EH (cell line): ENCODE data around the gene GALNT6.

Experiments used
- DNase-seq: peaks from one replicate; pipeline ENCODE4 v3.0.0-alpha.2; 2015; ENCODE audit warnings: low read depth

GALNT6 gene

DNA sequence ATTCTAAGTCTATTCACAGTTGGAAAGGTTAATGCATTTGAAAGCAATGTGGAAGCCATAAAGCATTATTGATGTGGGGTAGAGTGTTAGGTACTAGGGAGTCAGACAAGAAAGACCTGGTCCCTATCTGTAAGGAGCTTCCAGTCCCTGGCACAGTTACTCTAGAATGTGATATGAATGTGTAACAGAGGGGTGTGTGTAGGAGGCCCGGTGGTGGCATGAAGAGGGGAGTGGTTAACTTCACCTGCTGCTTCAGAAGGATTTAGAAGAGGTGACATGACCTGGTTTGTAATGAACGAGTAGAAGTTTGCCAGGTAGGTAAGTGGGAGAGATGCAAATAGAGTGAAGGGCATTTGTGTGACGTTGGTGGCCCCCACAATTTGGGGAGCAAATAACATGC is 15.1 kb upstream of the GALNT6 start:
- DNase-seq, result no peak

DNA sequence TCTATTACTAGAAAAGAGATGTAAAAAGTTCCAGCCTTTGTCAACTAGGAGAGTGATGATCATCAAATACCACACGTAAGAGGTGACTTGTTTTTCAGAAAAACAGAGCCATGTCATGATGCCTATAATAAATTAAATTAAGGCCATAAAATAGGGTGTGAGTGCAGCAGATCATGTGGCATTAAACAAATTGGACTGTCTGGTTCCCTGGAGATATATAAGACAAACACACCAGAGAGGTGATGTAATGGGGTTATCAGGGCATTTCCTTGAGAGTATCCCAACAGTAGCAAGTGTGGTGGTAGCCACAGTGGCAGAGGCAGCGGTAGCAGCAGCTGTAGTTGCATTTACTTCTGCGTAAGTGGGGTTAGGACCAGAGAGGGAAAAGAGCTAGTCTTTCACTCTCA is 14.6 kb upstream of the GALNT6 start:
- no peak for DNase-seq

DNA sequence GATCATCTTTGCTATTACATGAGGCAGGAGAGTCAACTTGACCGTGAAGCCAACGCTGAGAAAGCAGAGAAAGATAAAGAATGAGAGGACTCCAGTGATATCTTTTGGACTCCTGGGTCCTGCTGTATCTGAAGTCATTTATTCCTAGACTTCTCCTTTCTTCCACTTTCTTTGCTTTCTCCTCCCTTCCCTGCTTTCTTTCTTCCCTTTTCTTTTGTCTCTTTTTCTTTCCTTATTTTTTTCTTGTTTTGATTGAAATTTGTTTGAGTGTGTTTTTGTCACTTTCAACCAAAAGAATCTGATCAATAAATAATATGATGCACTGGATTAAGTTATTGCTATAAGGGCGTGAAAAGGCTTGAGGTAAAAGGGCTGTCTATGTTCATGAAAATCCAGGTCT is 13.4 kb upstream of the GALNT6 start:
- DNase-seq, result no peak

DNA sequence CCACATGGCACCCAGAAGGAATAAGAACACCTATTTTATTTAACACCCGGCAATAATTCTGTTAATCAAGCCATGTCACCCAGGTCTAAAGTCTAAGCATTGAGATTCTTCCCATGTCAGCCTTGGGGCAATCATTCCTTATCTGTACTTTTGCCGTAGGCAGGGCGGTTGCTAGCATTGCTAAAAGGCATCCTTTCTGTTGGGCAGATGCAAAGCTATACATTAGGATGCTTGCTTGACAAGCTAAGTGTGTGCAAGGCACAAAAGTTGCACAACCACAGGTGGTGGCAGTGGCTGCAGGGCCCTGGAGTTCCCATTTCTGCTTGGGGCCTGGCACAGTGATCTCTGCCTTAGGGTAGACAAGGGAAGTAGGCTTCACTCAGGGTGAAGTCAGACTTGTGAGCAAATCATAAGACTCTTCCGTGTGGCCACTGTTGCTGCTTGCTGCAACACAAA is 12.5 kb upstream of the GALNT6 start:
- no peak for DNase-seq

DNA sequence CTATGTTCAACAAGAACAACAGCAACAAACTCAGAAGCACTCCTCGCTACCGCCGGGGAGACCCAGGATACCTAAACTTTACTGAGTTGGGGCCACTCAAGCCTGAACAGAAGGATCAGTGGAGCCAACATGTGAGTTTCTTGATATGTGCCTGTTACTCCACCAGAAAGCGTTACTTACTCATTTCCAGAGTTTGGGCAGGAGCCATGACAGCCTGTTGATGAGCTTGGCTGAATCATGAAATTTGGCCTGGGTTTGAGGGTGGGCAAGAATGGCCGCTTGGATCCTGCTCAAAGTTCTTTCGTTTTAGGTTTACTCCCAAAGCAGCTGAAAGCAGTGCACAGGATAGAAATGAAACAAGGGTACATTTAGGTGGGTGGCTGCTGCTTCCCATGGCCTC is 12.0 kb upstream of the GALNT6 start:
- no peak for DNase-seq

DNA sequence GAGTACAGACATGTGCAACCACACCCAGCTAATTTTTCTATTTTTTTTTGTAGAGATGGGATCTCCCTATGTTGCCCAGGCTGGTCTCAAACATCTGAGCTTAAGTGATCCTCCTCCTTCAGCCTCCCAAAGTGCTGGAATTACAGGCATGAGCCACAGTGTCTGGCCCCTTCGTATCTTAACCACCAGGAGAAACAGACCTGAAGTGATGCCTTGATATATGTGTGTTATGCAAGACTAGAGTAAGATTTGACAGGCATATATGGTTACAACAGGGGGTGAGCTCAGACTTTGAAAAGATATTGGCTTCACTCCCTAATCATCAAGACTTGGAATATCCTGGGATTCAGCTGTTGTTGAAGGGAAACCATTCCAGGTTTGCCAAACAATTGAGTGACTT is 10.7 kb upstream of the GALNT6 start:
- DNase-seq, result no peak

DNA sequence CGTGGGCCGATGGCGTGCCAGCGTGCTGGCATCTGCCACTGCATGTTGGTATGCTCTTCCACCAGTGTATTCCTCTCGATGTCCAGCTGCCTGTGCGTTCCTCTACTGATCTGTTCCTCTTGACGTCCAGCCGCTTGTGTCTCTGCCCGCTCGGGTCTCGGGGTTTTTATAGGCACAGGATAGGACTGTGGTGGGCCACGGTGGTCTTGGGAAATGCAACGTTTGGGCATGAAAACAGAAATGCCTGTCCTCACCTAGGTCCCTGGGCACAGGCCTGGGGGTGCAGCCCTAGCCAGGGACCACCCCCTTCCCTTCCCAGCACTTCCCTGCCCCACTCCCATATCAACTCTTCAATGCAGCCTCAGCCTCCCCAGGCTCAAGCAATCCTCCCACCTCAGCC is 10.3 kb upstream of the GALNT6 start:
- no peak for DNase-seq

DNA sequence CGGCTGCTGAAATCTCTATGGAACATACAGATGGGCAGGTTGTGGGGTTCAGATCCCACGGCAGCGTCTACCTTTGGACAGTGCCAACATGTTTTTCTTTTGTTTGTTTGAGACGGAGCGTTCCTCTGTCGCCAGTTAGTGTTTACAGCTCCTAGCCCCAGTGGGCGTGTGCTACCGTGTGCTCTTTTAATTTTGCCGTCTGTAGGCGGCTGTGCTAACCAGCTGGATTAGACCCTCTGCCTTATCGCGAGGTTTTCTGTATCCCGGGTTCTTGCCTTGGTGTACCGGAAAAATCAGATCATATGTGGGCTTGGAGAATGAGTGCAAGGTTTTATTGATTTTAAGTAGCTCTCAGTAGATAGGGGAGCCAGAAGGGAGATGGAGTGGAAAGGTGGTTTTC is 9.8 kb upstream of the GALNT6 start:
- no peak for DNase-seq

DNA sequence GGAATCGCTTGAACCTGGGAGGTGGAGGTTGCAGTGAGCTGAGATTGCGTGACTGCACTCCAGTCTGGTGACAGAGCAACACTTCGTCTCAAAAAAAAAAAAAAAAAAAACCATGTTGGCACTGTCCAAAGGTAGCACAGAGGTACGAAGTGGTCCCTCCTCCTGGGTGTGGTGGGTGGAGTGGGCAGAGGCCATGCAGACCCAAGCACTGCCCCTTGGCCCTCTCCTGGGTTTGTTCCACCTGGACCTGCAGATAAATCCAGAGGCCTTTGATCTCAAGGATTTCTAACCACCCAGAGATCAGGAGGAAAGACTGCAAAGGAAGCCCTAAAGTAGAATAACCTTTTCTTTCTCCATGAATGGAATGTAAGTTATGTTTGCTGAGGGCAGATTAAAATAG is 8.7 kb upstream of the GALNT6 start:
- no peak for DNase-seq

DNA sequence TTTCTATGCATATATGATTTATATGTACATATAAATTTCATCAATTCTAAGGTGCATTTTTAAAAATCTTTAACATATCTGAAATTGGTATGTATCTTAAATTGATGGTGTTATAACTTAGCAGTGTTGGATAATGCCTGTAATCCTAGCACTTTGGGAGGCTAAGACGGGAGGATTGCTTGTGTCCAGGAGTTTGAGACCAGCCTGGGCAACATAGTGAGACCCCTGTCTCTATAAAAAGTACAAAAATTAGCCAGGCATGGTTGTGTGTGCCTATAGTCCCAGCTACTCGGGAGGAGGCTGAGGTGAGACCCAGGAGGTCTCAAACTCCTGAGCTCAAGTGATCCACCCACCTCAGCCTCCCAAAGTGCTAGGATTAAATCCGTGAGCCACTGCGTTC is 6.5 kb upstream of the GALNT6 start:
- DNase-seq, result no peak

DNA sequence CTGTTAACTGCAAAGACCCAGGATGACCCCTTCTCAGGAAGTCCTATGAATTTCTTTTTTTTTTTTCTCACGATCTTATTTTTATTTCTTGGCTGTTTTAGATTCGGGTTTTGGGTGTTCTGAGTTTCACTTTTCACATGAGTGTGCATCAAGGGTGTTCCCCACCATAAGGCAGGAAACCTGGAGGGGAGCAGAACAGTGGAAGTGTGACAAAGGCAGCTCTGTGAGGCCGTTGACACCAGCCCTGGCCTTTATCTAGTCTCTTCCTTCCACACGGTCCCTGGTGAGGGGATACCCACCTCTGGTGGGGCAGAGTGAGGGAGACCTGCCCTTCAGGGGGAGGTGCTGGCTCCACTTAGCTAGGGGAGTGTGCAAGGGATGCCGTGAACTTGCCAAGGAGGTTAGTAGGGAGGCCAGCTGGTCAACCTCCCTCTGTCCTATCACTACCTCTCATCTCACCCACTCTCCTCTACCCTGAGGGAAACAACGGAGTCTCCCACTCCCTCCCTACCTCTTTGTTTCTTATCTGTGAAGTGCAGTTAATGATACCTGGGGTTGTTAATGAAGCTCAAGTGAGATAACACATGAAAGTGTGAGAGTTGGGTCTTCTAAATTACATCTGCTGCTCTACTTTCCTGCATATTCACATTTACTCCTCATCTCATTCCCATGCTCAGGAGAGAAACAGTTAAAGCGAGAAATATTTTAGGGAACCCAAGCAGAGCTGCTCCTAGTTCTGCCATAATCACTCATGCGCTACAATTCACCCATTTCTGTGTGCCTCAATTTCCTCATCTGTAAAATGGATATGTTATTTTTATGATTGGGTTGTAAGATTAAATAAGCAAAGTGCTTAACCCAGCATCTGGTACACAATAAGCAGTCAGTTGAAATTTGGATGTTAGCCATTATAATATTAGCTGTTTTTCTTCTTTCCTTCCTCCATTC is 4.4 kb upstream of the GALNT6 start:
- DNase-seq, result no peak

DNA sequence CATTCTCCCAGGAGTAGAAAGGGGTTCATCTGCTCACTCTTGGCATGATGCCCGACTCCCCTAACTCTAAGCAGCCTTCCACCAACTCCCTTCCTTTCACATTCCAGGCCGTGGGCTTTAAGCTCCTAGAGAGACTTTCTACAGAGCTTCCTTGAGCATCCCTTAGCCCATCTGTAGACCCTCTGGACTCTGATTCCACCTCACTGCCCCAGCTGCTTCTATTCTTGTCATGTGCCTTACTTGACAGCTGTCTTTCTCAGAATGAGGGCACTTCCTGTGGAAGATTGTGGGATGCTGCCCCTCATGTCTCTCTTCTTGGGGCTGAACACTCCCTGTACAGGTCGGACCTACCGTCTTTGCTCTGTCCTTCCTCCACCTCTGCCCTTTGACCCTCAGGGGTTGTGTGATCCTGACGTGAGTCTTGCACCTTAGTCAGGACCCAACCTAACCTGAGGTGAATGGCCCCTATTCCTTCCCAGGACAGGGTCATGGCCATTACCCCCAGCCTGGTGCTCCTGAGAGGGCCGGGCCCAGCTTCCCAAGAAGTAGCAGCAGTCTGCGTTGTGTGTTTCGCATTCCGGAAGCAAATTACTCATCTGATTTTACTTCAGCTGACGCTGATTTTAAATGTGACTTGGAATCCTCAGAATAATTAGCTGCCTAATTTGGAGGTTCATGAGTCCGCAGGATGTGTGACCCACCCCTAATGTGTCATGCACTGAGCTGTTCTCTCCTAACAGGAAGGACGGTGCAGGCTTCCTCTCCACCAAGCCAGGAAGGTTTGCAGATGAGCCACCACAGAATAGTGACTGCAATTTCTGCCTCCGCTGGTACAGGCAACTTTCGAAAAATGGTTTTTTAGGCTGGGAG is 2.7 kb upstream of the GALNT6 start:
- peak; percentile 99 for DNase-seq

DNA sequence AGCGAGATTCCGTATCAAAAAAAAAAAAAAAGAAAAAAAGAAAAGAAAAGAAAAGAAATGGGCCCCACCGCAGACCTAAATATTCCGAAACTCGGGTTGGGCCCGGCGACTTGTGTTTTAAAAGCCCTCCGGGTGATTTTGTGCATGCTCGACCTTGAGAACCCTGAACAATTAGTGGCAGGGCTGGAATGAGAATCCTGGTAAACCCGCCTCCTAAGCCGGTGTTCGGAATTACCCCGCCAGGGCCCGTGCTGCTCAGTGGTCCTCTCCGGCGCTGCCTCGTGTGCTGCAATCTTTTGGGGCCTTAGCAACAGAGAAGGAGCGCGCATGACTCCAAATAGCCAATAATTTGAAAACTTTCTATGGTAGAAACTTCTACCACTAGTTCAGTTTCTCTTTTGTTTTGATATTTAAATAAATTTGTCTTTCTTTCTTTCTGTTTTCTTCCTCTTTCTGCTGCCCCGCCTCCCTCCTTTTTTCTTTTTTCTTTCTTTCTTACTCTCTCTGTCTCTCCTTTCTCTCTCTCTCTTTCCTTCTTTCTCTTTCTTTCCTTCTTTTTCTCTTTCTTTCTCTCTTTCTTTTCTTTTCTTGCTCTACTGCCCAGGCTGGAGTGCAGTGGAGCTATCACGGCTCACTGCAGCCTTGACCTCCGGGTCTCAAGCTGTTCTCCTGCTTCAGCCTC is 1.5 kb upstream of the GALNT6 start:
- DNase-seq, result peak; percentile 88

DNA sequence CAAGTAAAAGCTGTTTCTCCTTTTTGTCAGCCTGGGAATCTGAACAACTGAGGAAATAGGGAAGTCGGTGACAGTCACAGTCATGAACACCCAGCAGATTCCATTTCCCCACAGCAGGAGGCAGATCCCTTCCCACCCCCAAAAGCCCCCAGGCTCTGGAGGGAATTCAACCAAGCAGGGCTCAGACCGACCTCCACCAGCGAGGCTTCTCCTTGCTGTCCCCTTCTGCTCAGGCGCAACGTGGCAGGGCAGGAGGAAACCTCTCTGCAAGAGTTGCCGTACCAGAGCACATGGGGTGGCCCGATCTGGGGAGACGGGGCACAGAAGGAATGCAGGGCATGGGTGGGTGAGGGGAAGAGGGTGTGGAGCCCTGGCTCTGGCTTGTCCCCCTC is 319 bp downstream of the GALNT6 start:
- peak; percentile 72 for DNase-seq

DNA sequence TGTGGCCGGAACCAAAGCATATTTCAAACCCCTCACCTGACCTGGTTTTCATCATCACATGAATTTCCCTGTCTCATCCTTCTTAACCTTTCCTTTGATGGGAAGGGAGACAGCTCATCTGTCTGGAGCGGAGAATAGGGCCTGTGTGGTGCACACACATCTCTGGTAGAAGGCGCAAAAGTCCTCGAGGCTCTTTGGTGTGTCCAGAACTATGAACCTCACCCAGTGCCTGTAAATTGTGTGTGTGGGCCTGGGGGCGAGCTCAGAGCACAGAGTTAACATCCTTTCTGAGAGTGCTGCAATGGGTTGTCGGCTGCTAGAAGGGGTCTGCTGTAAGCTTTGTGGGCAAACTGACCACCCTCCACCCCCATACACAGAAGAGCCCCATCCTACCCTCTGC is 749 bp downstream of the GALNT6 start:
- no peak for DNase-seq

DNA sequence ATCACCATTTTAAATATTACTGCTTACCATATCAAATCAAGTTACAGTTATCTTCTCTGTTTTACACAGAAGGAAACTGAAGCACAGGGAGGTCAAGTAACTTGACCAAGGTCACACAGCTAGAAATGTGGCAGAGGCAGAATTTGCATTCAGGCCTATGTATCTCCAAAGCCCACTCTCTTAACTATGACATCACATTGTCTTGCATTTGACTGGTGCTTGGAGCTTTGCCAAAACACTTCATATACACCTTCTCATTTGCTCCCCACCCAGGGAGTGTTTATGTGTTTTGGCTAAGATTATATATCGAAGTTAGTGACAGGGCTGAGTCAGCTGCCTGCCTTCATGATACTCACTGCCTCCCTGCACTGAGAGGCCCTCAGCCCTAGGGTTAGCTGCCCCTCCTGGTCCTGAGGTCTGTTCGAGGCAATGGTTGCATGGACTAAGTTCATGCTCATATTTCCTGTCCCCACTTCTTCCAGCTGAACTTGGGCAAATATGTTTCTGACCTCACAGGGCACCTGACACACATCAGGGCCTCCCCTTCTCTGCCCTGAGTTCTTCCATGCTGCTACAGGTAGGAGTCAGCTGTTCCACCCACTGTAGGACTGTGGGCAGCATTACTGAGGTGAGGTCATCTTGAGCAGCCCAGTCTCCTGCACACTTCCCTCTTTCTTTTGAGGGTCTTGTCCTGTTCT is 1.8 kb downstream of the GALNT6 start:
- DNase-seq, result peak; percentile 70

DNA sequence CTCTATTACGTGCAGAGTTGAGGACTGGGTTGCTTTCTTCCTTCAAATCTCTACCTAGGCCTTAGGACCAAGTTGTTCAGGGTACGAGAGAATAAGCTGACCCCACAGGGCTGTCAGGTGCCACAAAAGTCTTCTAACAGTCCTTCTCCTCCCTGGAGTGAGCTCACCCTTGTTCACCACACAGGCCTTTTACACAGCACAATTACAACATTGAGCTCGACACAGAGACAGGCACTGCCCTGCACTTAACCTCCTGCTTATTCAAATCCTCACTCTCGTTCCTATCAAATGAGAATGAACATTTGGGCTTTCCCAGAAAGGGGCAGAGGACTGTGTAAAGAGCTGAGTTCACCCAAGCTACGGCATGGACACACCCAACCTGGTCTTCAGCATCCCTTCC is 2.4 kb downstream of the GALNT6 start:
- DNase-seq, result no peak

DNA sequence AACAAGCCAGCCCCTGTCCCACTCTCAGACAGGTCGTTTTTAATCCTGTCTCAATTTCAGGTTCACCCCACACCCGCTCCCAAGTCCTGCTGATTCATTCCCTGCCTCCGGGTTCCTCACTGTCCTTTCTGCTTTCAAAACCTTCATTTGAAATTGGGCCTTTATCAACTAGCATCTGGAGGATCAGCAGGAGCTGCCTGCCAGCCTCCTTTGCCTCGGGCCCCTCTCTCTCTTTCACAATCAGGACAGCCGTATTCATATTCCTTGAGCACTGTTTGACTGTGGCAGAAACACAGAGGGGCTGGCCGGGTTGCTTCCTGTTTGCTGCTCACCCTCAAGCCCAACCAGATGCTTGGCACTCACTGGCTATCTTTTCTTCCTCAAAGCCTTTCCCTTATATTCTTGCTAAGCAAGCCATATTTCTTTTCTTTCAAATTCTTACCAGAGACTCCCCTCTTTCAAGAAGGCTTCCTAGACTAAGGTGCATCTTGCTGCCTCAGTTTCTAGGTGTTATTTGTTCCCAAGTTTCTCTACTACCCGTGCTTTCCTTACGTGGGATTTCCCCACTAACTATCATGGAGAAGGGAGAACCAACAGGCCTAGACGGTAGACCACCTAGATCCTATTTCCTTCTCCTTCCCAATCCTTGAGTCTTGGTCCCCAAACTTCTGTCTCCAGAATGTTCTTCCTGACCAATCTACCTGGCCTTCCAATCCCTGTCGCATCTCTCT is 3.0 kb downstream of the GALNT6 start:
- peak; percentile 90 for DNase-seq

DNA sequence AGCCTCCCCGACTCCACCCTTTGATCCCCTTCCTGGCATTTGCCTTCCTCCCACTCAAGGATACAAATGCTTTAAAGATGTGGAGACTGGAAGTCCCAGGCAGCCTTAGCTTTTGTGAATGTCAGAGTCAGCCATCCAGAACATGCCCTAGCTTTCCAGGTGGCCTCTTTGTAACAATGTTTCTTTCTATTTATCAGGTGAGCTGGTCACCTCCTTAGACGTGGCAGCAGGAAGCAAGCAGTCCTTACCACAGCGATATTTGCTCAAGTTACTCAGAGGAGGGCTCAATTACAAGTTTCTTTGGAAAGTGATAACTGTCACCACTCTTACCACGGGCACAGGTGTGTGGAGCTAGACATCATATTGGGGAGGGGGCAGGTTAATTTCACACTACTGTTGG is 4.9 kb downstream of the GALNT6 start:
- no peak for DNase-seq

DNA sequence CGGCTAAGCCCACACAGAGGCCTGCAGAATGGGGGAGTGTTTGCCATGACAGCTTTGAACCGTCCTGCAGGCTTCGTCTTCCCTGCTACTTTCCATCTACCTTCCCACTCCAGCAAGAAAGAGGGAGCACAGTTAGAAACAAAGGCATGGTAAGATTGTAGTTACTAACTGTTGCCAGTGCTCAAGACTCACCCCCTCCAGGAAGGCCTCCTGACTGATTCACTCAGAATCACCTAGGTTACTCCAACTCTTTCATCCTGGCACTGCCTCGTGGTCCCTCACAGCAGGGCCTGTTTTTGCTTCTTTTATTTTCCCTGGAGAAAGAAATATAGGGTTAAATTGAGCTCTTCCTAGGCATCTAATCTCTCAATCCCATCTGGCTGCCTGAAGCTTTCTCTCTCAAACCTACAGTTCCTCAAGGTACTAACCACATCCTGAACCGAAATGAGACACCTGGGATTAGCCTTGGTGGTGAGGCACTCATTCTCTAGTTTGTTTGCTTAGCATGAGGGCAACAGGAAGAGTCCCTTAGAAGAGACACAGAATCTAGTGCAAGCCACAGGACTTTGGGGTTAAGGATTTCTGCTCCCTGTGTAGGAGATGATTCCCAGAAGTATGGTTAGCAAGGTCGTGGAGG is 7.8 kb downstream of the GALNT6 start:
- peak; percentile 22 for DNase-seq

DNA sequence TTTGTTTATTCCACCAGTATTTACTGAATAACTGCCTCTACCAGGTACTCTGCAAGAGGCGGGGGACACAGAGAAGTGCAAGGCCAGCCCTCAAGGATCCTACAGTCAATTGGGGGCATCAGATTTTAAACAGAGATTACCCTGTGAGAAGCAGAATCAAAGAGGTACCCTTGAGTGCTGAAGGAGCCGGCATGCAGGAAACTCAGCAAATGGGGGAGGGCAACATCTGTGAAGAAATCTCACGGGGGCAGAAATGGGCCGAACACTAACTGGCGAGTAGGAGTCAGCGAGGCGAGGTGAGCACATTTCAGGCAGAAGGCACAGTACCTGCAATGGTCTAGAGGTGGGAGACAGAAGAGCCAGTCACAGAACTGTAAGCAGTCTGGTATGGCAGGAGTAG is 9.0 kb downstream of the GALNT6 start:
- no peak for DNase-seq
